Left forelimb (tissue), 1 donor: ENCODE measurements around the gene ASB10.

Source experiments
- DNase-seq: peaks from one replicate; pipeline ENCODE4 v3.0.0-alpha.2; 2018; ENCODE audit warnings: low spot score

ASB10 gene

GRCh38 chr7:151186640-151187408 is at the start of gene ASB10:
Gene ASB10, minus strand, starts transcription at chr7:151187250. Its CDS starts 120 bp downstream, at chr7:151187130.
- DNase-seq = no peak

GRCh38 chr7:151236406-151236805 is 49.4 kb upstream of the ASB10 start:
- DNase-seq = no peak

- DNase-seq = no peak
Measured at GRCh38 chr7:151235091-151235787, 48.2 kb upstream of the ASB10 start.

GRCh38 chr7:151233804-151234203 is 46.8 kb upstream of the ASB10 start:
- no peak for DNase-seq

GRCh38 chr7:151232917-151233701 is 46.1 kb upstream of the ASB10 start:
- no peak for DNase-seq

- DNase-seq = peak; percentile 92
Measured at GRCh38 chr7:151232091-151232916, 45.3 kb upstream of the ASB10 start, which contains the start of gene CHPF2. Gene CHPF2, plus strand, starts transcription at chr7:151232483. Its CDS starts 1,529 bp downstream, at chr7:151234012.

GRCh38 chr7:151231080-151231479 is 44.0 kb upstream of the ASB10 start:
- no peak for DNase-seq

GRCh38 chr7:151229249-151229648 is 42.2 kb upstream of the ASB10 start:
- DNase-seq = no peak

GRCh38 chr7:151228024-151228866 is 41.2 kb upstream of the ASB10 start:
- no peak for DNase-seq

- peak; percentile 100 for DNase-seq
Measured at GRCh38 chr7:151226875-151227782, 40.1 kb upstream of the ASB10 start, which contains the start of gene ABCF2. Gene ABCF2, minus strand, starts transcription at chr7:151227205. Its CDS starts 747 bp downstream, at chr7:151226458.

GRCh38 chr7:151226560-151226874 is 39.5 kb upstream of the ASB10 start:
- no peak for DNase-seq

- DNase-seq = no peak
Measured at GRCh38 chr7:151225948-151226510, 39.0 kb upstream of the ASB10 start.

- DNase-seq = no peak
Measured at GRCh38 chr7:151223728-151224127, 36.7 kb upstream of the ASB10 start.

GRCh38 chr7:151218170-151218569 is 31.1 kb upstream of the ASB10 start:
- DNase-seq = no peak

GRCh38 chr7:151215396-151215795 is 28.3 kb upstream of the ASB10 start:
- no peak for DNase-seq

- no peak for DNase-seq
Measured at GRCh38 chr7:151213826-151214225, 26.8 kb upstream of the ASB10 start.

GRCh38 chr7:151212626-151213025 is 25.6 kb upstream of the ASB10 start:
- no peak for DNase-seq

GRCh38 chr7:151211155-151211772 is 24.2 kb upstream of the ASB10 start:
- no peak for DNase-seq
